Measurements from ENCODE around the gene SOAT2. TPM values are rescaled to one million over a fixed set of nuclear protein-coding genes. Genes with fewer than 3 reads are reported as not detected.
"Not testable (repeated sequence)": the region's sequence is repeated elsewhere in the genome, so short reads cannot be mapped to it uniquely, and the experiment has no call there.

SOAT2 gene
- total RNA-seq, 1 donor from 2014 or later: not detected

DNA sequence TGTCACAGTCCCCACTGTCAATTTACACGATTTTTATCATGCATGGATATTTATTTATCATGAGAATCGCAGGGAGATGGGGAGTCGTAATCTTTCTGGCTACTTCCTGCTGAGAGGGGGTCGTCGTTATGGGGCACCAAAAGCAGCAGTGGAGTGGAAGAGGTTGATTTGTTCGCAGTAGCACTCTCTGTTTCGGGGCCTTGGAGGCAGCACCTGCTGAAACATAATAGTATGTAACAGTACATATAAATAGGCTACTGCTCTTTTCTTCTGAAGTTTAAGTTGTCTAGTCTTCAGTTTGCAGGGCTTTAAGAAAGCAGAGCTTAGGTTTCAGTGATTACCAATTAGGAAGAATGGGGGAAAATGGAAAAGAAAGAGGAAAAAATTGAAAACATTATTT is 3.8 kb downstream of the SOAT2 start:
- DNase-seq: no peak

DNA sequence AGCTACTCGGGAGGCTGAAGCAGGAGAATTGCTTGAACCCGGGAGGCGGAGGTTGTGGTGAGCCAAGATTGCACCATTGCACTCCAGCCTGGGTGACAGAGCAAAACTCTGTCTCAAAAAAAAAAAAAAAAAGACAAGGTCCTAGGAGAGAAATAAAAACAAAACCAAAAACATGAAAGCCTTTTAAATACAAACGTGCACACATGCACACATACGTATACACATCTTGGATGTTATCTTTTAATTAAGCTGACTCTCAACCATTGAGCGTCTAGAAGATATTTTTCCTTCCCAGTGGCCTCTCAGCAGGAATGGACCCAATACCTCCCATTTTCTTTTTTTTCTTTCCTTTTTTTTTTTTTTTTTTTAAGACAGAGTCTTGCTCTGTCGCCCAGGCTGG is 9.1 kb downstream of the SOAT2 start:
- DNase-seq: not testable (repeated sequence)

DNA sequence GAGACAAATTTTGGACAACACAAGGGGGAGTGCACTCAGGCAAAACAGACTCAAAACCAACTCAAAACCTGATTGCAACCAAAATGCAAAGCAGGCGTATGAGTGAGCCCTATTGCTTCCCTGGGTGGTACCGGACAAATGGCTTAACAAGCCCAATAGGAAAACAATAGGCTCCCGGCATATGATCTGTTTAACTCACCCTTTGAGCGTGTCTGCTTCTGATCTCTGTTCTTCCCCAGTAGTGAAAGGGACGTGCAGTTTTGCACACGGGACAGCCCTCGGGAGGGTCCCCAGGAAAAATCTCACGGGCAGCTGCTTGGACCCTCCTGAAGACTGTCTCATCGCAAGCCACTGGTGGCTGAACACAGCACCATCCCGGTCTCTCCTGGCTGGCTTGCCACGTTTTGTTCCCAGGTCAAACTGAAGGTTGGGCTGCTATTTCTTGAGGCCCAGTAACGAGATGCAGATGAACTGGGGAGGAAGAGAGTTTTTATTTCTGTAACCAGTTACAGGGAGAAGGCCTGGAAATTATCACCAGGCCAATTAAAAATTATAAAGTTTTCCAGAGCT is 9.9 kb downstream of the SOAT2 start:
- DNase-seq: no peak

DNA sequence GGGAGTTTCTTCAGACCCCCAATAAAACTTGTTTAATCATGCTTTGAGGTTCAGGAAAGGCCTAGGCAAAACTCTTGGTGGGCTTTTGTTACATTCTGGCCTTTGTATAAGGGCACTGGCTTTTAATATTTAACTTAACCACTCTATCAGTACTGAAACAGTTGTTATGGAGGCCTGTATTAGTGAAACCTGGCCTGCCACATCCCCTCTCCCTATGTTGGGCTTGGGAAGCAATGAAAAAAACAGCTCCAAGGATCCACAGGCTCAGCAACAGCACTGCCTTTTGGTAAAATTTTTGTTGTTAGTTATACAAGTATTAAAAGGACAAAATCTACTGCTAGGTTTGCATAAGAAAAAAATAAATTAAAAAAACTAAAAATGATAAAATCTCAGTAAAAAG is 10.7 kb downstream of the SOAT2 start:
- DNase-seq: no peak

DNA sequence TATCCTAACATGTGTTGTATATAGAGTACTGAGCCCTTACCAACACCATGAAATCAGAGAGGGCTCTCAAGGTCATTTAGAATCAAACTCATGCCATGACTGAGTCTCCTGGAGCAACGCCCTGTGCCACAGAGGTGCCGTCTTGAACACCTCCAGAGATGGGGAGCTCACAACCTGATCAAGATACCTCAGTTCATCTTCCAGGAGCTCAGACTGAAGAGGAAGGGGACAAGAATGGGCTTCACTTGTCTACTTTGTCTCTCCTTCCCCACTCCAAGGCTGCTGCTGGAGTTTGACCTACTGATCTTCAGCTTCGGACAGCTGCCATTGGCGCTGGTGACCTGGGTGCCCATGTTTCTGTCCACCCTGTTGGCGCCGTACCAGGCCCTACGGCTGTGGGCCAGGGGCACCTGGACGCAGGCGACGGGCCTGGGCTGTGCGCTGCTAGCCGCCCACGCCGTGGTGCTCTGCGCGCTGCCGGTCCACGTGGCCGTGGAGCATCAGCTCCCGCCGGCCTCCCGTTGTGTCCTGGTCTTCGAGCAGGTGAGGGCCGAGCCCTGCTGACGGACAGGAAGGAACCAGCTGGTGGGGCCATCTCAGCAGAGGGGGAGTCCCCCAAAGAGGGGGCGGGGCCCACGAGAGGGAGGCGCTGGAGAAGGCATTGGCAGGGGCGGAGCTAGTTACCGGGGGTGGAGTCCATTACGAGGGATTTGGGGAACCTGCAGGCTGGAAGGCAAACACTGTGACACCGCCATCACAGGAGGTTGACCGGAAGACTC is 12.0 kb downstream of the SOAT2 start:
- DNase-seq: no peak

DNA sequence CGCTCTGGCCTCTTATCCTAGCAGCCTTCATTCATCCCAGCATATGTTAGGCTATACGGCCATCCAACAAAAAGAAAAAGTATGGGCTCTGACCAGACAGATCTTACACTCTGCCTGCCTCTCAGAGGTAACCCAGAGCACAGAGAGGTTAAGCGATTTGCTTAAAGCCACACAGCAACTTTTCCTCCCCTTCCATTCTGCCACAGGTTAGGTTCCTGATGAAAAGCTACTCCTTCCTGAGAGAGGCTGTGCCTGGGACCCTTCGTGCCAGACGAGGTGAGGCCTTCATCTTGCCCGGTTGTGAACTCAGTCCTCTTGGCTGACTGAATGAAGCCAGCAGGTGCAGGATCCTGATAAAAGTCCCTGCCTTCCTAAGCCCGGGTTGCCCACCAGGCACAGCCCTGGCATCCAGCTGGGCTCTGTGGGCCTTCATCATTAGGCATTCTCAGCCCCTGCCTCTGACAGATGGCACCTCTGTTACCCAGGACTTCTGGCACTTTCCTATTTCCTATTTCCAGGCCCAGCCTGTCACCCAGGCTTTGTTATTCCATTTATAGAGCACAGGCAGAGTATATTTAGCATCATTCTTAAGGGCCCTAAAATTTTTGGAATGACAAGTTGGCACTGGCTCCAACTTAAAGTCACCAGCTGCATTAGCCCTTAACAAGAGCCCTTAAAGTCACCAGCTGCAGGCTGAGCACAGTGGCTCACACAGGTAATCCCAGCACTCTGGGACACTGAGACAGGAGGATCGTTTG is 12.8 kb downstream of the SOAT2 start:
- DNase-seq: no peak

DNA sequence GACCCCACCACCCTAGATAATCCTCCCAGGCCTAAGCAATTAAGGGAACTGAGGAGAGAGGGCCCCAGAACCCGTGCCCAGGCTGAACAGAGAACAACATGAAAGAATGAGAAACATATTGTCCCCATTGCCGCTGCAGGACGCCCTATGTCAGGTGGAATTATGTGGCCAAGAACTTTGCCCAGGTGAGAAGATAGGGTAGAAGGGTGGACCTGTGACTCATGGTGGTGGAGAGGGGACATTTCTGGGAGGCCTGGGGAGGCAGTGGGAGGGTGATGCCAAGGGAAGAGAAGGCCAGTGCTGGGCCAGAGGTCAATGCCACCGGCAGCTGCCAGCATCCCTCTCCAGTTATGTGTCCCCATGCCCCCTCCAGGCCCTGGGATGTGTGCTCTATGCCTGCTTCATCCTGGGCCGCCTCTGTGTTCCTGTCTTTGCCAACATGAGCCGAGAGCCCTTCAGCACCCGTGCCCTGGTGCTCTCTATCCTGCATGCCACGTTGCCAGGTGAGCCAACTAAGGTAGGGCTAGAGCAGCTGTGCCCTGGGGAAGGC is 15.5 kb downstream of the SOAT2 start:
- no peak for DNase-seq

DNA sequence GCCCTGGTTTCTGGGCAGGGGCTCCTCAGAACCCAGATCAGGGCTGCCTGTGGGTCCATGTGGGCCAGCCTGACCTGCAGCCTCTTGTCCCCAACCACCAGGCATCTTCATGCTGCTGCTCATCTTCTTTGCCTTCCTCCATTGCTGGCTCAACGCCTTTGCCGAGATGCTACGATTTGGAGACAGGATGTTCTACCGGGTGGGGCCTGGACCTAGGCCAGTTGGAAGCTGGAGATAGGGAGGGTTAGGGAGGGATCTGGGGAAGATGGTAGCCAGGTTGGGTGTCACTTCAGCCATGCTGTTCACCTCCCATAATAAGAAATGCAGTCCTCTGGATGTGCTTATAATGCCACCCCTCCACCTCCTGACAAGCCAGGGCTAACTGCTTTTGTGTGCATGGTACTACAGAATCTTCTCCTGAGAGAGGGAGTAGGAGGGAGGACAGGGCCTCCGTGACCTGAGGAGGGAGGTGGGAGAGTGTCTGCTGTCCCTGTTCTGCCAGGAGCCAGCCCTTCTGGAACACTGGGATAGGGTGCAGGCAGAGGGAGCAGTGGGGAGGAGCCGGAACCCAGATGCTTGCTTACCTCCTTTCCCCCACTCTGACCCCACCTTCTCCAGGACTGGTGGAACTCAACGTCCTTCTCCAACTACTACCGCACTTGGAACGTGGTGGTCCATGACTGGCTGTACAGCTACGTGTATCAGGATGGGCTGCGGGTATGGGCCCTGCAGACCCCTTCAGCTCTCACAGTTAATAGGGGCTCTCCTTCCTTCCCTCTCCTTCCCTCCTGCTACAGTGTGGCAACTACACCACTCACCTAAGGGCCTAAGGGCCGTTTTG is 17.6 kb downstream of the SOAT2 start:
- DNase-seq: no peak

DNA sequence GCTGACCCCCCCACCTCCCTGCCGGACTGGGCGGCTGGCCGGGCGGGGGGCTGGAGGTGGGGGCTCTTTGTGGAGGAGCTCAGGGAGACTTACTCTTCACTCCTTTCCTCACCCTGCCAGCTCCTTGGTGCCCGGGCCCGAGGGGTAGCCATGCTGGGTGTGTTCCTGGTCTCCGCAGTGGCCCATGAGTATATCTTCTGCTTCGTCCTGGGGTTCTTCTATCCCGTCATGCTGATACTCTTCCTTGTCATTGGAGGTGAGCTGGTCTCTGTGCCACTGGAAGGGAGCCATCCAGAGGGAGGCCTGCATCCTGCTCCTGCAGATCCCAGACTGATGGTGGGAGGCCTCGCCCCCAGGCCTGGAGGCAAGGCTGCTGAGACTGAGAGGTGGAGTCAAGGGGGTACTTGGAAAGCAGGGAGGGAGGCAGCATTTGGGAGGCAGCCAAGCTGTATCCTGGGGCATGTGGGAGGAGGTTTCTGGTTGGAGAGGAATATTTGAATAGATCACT is 19.7 kb downstream of the SOAT2 start:
- no peak for DNase-seq

DNA sequence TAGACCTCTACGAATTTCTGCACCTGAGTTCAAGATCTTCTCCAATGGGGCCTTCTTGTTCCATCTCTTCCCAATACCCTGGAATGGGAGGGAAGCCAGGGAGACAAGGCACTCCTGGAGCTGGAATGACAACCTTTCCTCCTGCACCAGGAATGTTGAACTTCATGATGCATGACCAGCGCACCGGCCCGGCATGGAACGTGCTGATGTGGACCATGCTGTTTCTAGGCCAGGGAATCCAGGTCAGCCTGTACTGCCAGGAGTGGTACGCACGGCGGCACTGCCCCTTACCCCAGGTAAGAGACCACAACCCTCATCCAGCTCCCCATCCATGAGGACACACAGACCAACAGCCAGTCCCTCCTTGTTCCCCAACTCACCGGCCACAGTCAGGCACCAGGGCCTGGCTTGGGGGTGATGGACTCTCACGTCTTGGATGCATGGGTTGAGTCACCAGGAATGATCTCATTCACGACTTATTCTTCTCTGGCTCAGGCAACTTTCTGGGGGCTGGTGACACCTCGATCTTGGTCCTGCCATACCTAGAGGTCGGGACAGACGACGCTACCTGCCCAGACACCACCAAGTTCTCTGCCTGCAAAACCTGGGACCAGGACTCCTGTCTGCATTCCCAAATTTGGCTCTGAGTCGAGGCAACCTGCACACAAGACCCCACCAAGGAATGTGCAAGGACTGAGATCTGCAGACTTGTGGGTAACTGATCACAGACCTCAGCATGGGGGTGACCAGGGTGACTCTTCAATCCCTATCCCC is 20.5 kb downstream of the SOAT2 start:
- no peak for DNase-seq

DNA sequence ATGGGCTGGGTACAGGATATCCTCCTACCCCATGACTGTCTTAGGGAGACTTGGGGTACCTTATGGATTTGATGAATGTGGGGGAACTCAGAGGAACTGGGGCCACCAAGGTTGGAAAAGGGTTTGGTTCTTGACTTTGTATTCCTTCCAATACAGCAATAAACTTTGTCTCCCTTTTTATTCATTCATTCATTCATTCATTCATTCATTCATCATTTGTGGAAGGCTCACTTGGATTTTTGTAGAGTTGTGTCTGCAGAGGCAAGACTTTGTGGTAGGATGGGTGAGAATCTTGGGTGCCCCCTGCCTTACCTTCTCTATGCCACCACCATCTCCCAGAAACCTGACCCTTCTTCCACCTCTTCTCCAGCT is 21.1 kb downstream of the SOAT2 start:
- no peak for DNase-seq

DNA sequence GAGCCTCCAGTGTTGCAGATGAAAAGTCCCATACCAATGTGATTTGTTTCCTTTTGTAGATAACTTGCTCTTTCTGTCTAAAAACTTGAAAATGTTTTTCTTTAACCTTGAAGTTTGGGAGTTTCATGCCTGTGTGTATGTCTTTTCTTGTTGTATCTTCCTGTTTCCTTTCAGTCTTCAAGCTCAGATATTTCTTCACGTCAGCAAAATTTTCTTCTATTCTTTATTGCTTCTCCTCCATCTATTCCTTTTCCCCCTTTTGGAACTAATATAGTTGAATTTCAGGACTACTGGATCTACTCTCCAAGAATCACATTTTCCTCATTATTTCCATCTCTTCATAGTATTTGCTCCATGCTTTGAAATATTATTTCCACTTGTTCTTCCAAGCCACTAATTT is 23.9 kb downstream of the SOAT2 start:
- no peak for DNase-seq

DNA sequence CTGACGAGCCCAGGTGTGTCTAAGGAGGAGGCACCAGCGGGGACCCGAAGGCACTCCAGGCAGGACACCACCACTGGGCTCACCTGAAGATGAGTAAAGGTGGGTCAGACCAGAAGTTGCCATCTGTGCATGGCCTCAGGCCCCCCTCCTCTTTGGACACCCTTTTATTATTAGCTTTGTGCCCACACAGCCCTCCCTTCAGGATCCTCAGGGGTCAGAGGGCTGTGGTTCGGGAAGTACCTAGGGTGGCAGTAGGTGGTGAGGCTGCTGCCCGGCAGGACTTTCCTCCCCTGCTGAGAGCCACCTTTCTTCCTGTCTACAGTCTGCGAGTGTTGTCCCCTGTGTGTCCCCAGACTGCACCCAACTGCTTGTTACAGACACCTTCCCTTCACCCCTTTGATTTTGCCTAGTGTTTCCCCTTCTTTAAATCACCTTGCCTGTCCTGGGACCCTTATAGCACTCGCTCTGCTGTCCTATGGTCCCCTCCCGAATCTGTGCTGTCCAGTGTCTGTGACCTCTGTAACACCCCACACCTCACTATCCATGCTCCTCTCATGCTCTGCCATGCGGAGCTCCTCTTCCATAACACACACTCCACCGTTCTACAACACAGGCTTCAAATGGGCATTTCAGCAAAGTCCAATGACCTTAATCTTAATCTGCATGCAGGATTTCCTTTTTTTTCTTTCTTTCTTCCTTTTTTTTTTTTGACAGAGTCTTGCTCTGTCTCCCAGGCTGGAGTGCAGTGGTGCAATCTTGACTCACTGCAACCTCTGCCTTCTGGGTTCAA is 25.7 kb downstream of the SOAT2 start:
- no peak for DNase-seq

DNA sequence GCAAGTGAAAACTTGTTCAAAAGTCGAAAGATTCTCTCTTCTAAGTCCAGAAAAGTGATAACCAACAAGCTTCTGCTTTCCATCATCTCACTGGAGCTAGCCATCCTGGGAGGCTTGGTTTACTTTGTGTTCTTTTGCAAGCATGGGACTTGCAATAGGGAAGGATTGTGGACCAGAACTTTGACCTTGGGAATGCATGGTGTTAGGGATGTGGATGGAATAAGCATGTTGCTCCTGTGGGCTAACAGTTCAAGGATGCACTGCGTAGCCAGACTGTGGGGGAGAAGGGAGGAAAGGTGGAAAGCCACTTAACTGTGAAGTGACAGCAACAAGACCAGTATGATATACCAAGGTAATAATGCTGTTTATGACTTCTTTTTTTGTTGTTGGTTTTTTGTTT is 28.6 kb downstream of the SOAT2 start:
- DNase-seq: no peak

DNA sequence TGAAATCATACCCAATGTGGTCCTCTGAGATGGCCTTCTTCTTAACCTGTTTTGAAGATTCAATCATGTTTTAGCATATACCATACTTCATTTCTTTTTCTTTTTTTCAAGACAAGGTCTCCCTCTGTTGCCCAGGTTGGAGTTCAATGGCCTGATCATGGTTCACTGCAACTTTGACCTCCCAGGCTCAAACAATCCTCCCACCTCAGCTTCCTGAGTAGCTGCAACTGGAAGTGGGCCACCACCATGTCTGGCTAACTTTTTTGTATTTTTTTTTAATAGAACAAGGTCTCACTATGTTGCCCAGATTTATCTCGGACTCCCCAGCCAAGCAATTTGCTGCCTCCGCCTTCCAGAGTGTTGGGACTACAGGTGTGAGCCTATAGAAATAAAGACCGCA is 30.4 kb downstream of the SOAT2 start:
- DNase-seq: no peak

DNA sequence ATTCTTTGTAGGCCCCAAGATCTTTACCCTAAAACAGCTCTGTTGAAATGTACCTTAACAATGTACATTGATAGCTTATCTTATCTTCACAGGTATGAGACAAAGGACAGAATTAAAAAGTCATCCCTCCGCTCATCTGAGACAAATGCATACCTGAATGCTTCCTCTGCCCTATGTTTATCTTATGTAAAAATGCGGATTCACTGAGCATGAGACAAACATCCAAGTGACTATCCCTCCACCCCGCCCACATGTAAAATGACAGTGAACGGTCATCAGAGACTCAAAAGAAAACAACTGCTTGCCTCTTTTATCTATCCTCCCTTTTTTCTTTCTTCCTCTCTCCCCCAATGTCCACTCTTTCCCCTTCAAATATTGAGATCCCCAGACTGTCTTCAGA is 40.1 kb downstream of the SOAT2 start:
- no peak for DNase-seq

DNA sequence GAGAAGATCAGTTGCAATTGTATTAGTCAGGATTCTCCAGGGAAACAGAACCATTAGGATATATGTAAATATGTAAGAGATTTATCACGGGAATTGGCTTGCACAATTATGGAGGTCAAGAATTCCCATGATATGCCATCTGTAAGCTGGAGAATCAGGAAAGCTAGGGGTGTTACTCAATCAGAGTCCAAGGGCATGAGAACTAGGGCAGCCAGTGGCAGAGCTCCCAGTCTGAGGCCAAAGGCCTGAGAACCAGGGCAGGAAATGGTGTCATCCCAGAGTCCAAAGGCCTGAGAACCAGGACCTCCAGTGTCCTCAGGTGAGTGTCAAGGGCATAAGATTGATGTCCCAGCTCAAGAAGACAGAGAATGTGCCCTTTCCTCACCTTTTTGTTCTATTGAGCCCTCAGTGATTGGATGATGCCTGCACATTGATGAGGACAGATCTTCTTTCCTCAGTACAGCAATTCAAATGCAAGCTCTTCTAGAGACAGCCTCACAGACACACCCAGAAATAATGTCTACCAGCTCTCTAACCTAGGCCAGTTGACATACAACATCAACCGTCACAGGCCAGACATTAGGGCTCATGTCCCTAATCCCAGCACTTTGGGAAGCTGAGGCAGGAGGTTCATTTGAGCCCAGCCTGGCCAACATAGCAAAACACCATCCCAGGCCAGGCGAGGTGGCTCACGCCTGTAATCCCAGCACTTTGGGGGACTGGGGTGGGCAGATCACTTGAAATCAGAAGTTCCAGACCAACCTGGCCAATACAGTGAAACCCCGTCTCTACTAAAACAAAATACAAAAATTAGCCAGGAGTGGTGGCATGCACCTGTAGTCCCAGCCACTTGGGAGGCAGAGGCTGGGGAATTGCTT is 42.3 kb downstream of the SOAT2 start:
- no peak for DNase-seq

DNA sequence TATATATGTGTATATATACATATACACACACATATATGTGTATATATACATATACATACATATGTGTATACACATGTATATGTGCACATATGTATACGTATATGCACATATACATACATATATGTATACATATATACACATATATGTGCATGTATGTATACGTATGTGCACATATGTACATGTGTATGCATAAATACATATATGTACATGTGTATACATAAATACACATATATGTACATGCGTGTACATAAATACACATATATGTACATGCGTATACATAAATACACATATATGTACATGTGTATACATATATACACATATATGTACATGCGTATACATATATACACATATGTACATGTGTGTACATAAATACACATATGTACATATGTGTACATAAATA is 43.9 kb downstream of the SOAT2 start:
- no peak for DNase-seq

DNA sequence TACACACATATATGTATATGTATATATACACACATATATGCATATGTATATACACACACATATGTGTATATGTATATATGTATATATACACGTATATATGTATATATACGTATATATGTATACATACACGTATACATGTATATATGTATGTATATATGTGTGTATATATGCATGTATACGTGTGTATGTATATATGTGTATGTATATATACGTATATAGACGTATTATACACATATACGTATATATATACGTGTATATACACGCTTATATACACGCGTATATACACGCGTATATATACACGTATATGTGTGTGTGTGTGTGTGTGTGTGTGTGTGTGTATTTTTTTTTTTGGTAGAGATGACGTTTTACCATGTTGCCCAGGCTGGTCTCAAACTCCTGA is 44.4 kb downstream of the SOAT2 start:
- no peak for DNase-seq

DNA sequence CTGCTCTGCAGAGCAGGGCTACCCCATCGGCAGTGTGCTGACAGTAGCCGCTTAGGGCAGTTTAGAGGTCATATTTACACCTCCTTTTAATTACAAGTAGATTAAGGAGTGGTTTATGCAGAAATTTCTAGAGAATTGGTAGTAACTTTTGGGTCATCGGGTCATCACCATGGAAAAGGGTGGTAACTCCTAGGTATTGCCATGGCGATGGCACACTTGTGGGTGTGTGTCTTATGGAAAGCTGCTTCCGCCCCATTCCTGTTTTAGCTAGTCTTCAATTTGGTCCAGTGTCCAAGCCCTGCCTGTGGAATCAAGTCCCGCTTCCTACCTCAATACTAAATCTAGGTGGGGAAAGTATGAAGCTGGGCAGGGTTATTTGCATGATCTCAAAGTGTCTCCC is 47.8 kb downstream of the SOAT2 start:
- DNase-seq: no peak

Data from dermis blood vessel endothelial cell (primary cell).